ENCODE data around the gene RGS19.
"Not testable (repeated sequence)": the region's sequence is repeated elsewhere in the genome, so short reads cannot be mapped to it uniquely, and the experiment has no call there.

Gene RGS19

GRCh38 chr20:64092258-64093012, 13.1 kb upstream of the RGS19 start:
- DNase-seq, result no peak

GRCh38 chr20:64091770-64092169, 12.5 kb upstream of the RGS19 start:
- DNase-seq, result no peak

GRCh38 chr20:64091340-64091739, 12.0 kb upstream of the RGS19 start:
- no peak for DNase-seq

DNA sequence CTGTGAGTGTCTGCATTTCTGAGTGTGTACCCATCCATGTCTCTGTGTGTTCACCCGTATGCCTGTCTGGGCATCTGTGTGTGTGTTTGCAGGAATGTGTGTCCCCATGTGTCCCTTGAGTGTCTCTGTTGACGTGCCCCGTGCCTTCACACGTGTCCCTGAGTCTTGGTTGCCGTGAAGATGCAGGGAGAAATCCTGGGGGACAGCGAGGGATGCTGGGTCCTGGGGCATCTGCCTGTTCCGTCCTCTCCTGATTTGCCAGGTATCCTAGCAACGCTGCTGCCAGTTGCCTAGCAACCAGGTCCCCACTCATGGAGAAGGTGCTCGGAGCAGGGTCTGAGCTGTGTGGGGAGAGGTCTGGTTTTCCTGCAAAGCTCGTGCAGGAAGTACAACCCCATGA, 10.8 kb upstream of the RGS19 start:
- DNase-seq, result no peak

DNA sequence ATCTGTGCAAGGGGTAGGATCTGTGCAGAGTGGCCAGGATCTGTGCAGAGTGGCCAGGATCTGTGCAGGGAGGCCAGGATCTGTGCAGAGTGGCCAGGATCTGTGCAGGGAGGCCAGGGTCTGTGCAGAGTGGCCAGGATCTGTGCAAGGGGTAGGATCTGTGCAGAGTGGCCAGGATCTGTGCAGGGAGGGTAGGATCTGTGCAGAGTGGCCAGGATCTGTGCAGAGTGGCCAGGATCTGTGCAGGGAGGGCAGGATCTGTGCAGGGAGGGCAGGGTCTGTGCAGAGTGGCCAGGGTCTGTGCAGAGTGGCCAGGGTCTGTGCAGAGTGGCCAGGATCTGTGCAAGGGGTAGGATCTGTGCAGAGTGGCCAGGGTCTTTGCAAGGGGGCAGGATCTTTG, 9.3 kb upstream of the RGS19 start:
- DNase-seq, result not testable (repeated sequence)

DNA sequence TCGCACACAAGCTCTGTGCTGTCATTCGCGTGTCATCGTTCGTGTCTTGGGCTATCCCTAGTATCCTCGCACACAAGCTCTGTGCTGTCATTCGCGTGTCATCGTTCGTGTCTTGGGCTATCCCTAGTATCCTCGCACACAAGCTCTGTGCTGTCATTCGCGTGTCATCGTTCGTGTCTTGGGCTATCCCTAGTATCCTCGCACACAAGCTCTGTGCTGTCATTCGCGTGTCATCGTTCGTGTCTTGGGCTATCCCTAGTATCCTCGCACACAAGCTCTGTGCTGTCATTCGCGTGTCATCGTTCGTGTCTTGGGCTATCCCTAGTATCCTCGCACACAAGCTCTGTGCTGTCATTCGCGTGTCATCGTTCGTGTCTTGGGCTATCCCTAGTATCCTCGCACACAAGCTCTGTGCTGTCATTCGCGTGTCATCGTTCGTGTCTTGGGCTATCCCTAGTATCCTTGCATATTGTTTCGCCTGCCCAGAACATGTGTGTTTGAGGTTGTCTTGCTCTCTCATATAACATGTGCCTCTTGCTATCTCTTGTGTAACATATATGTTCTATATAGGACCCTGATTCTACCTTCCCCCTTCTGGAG, 8.0 kb upstream of the RGS19 start:
- DNase-seq, result not testable (repeated sequence)

DNA sequence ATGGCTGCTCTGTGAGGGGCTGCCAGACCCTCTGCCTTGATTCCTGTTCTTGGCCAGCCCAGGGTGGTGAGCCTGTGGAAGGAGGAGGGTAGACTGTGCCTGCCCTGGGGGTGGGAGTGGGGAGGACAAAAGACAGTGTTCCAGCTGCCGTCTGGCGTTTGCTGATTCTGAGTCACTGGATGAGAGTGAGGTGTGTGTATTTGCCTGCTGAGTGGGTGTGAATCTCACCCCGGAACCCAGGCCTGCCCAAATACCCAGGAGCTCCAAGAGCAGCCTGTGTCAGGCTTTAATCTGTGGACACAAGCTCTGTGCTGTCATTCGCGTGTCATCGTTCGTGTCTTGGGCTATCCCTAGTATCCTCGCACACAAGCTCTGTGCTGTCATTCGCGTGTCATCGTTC, 7.5 kb upstream of the RGS19 start:
- DNase-seq, result no peak

- DNase-seq, result no peak
These were observed 5.4 kb upstream of the RGS19 start for GRCh38 chr20:64084685-64085152.

DNA sequence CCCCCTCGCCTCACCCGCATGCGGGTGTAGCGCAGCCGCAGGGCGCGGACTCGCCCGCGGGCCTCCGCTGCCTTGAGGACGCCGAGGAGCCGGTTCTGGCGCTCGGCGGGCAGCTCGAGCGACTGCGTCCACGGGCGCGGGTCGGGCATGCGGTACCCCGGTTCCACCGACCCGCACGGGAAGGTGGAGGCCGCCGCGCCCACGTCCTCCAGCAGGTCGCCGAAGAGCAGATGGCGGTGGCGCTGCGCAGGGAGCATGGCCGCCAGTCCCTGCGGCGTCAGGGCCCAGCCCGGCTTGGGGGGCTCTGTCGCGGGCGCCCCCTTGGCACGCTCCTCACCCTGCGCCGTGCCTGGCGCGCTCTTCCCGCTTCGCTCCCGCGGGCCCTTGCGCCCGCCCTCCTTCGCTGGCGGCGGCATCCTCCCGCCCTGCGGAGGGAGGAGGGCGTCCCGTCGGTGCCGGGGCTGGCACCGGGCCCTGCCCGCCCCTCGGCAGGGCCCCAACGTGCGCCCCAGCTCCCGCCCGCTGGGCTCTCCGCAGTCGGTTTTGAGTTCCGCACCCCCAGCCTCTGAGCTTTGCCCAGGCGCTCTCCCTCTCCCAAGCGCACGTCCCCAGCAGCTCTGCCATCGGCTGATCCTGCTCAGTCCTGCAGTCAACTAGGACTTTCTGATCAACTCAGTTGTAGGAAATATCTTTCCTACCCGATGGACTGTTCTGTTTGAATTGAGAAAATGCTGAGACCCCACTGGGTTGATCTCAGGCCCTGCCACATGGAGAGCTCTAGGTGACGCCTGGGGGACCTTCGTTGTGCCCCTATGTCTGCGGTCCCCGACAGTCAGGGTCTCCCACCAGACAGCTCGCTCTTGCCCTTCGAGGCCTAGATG, 4.7 kb upstream of the RGS19 start, which contains the start of gene LKAAEAR1:
TSS of gene LKAAEAR1 (minus strand) at position 595 of the 881 bp plus-strand sequence. CDS start at position 416, 179 bp downstream.
- no peak for DNase-seq

DNA sequence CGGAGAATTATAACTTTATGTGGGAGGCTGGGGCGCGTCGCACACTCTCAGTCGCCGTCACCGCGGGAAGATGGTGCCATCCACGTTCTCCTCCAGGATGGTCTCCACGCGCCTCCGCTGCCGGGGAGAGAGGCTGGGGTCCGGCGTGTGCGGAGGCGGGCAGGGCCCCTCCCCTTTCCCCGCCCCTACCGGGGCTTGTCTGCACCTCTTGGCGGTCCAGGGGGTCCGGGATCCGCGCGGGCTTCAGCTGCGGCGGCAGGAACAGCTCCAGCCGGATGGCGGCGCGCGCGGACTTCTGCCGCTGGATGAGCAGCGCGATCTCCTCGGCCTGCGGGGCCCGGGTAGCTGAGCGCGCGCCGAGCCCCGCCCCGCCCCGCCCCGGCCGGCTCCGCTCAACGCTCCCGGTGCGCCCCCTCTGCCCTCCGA, 4.1 kb upstream of the RGS19 start:
- no peak for DNase-seq

- no peak for DNase-seq
These were observed 3.6 kb upstream of the RGS19 start for GRCh38 chr20:64082820-64083377.

DNA sequence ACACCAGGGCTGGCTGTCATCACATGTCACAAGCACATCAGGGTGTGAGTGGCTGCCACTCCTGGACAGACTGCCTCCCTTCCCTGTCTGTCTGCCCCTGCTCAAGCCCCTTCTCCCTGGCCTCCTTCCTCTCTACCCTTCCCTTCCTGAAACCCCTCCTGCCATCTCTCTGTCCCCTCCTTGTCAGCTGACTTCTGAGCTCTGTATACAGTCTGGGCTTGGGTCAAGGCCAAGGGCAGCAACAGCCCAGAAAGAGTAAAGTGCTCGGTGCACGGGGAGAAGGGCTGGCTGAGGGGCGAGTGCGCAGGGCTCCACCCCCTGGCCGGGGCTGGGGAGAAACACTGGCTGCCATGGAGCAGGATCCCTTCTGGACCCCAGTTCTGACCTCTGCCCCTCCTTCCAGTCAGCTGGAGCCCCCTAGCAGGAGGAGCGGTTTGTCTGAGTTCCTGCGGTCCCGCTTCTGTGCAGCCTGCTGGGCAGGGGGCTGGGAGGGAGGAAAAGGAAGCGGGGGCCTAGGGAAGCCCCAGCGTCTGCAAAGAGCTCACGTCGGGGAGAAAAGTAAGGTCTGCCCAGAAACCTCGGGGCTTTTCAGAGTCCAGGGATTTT, 2.9 kb upstream of the RGS19 start:
- DNase-seq, result no peak

- no peak for DNase-seq
These were observed 2.3 kb upstream of the RGS19 start for GRCh38 chr20:64081624-64081964.

- no peak for DNase-seq
These were observed 1.7 kb upstream of the RGS19 start for GRCh38 chr20:64080813-64081623.

DNA sequence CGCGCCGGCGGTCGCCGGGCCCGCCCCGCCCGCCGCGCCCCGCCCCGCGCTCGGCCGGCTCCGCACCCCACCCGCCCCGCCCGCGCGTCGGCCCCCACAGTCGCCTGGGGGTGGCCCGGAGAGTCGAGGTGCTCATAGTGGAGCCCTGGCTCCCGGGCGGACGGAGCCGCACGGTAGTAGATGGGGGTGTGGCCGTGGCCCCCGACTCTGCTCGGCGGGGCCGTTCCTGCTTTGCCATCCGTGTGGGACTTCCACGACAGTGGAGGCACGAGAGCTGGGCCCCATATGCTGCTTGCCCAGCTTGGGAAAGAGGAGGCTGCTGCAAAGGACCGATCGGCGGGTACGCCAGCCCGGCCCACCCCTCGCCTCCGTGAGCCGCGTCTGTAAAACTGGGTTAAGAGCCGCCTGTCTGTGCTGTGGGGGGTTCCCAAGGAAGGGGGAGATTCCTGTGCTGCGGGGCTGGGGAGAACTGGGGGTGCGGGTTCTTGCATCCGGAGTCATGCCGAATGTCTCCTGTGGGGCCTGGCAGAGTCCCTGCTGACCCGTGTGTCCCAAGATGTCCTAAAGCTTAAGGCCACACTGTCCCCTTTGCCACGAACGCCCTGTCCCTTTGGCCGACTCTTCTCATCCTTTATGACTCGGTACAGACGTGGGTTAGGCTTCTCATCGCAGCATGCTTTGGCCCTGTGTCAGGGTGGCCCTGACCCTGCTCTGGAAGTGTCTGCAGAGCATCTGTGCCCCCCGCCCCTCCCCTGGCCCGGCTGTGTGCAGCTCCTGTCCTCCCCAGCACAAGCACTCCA, 895 bp upstream of the RGS19 start, which contains the start of gene OPRL1:
TSS of gene OPRL1 (plus strand) at position 70 of the 800 bp plus-strand sequence. CDS start 12,639 bp downstream, outside the sequence.
- DNase-seq, result no peak

GRCh38 chr20:64078934-64079272, 415 bp downstream of the RGS19 start:
- DNase-seq, result no peak

DNA sequence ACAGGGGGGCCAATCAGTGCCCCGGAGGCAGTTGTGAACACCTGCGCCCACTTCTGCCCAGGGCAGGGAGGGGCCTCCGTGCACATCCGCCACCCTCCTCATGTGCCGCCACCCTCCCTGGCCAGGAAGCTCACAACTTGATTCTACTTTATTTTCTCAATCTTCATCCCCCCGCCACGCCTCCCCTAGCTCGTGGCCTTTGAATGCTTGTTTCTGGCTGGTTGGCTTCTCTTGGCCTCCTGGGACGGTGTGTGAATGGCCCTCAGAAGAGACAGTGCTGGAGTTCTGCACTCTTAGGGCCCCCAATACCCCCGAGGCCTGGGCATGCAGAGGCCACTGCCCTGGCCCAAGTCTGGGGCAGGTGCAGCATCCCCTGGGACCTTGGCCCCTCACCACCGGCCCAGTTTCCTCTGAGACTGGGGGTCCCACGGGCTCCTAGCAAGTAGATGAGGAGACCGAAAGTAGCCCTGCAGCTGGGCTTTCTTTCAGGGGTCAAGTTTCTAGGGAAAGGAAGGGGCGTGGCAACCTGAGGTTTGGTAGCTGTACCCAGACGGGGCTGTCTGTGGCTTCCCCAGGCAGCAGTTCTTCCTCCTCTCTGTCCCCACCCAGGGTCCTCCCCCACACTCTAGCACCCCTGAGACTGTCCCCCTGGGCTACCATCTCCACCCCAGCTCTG, 1.3 kb downstream of the RGS19 start:
- no peak for DNase-seq

DNA sequence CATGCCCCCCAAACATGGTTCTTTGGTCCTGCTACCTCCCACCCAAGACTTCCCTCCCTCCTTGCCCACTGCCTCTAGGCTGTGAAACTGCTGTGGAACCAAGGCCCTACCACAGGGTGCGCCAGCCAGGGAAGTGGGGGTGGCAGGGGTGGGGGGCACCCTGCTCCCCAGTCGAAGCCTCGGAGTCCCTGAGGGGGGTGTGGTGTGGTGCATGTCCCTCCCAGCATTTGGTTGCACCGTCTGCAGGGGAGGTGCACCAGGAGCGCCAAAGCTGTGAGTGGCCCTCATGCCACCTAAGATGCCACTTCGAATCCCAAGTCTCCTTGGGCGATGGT, 1.8 kb downstream of the RGS19 start:
- DNase-seq, result no peak

DNA sequence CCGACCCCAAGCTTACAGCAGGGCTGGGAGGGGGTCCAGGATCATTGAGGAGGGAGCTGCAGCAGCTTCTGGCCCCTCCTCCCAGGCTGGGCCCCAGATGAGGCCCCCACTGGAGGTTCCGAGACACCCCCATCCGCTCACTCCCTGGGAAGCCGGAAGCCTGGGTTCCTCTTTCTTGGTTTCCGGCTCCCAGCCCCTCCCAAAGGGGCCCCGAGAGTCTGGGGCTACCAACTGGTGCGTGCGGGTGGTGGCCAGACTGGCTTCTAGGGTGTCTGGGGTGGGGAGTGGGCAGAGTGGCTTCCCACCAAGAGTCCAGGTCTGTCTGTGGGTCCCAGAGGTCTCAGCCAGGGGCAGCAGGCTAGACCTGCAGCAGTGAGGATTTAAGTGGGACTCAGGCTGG, 2.2 kb downstream of the RGS19 start:
- DNase-seq, result no peak
